Esophagus muscularis mucosa (tissue), 4 donors: ENCODE measurements around the gene LEKR1. TPM values are rescaled to one million over a fixed set of nuclear protein-coding genes. Genes with fewer than 3 reads are reported as not detected.

Source experiments
- DNase-seq: peaks from one replicate; pipeline ENCODE4 v3.0.0-alpha.2; 2017; ENCODE audit errors: extremely low spot score
- H3K27ac ChIP-seq, 4 donors: fragments of 200-600 bp; sonication (generic); replicated peaks in 1 of 4; 1 replicate in 3 of 4; 2 replicates in 1 of 4; pipeline ENCODE4 v1.5.1; 2016 to 2019; ENCODE audit warnings: mild to moderate bottlenecking in 1 of 4
- H3K27me3 ChIP-seq, 4 donors: fragments of 200-600 bp; sonication (generic); one replicate each; pipeline versions ENCODE4 v1.5.1 to v1.6.0; 2016 to 2019
- H3K36me3 ChIP-seq, 4 donors: fragments of 200-600 bp; sonication (generic); one replicate each; pipeline ENCODE4 v1.5.1; 2016 to 2019
- H3K4me1 ChIP-seq, 4 donors: fragments of 200-600 bp; sonication (generic); one replicate each; pipeline ENCODE4 v1.5.1; 2016 to 2019
- H3K4me3 ChIP-seq, 4 donors: fragments of 200-600 bp; sonication (generic); 1 replicate in 2 of 4; 2 replicates in 2 of 4; pipeline ENCODE4 v1.5.1; 2016 to 2019; ENCODE audit warnings: mild to moderate bottlenecking in 4 of 4, moderate library complexity in 1 of 4
- H3K9me3 ChIP-seq, 4 donors: fragments of 200-600 bp; sonication (generic); 1 replicate in 3 of 4; 2 replicates in 1 of 4; pipeline ENCODE4 v1.5.1; 2016 to 2019
- CTCF ChIP-seq, 3 experiments: fragments of 200-600 bp in 2 of 3; fragments of 450-650 bp in 1 of 3; sonication (generic) in 2 of 3; IDR thresholded peaks; one replicate each; pipeline ENCODE4 v1.5.1; 2017 to 2019; ENCODE audit warnings: antibody characterized with exemption in 3 of 3, mild to moderate bottlenecking in 2 of 3, moderate library complexity in 1 of 3
- EP300 ChIP-seq: sonication (generic); formaldehyde crosslinking; IDR thresholded peaks from one replicate; pipeline ENCODE4 v1.6.1; 2017; ENCODE audit warnings: antibody characterized with exemption
- POLR2A ChIP-seq: fragments of 450-650 bp; IDR thresholded peaks from one replicate; pipeline ENCODE4 v1.6.1; 2017; ENCODE audit warnings: antibody characterized with exemption, moderate library complexity, mild to moderate bottlenecking, low read depth
- POLR2AphosphoS5 ChIP-seq, 2 donors: sonication (generic); formaldehyde crosslinking; IDR thresholded peaks; one replicate each; pipeline ENCODE4 v1.6.1; 2017; ENCODE audit warnings: antibody characterized with exemption in 2 of 2
- WGBS: methylation state at CpG from one replicate; pipeline ENCODE4 v1.1.5; 2018; 5-methylcytosine and 5-hydroxymethylcytosine counted together
- intact Hi-C: fragments of 100-400 bp; cut with DNase I; formaldehyde crosslinking; loops from one replicate; pipeline ENCODE4 v1.15.1; 2023
- total RNA-seq, 4 donors: library from RNA; depleted of rRNA; stranded (reverse); fragments of >200 nt; gene quantifications; one replicate each; pipeline versions ENCODE4 v1.1.0 to v1.2.1, GENCODE V29; 2016

Gene LEKR1
- total RNA-seq, 4 donors from 2014 or later: 0.11 to 1.2 (median 0.33) TPM; not detected in 1

- Histone ChIP-seq H3K4me1 (no peaks in the 10 kb centered on the region), H3K9me3 (peaks cover 0 to 10% (median 2%) of the 10 kb centered on the region in 4 donors), H3K36me3 (no peaks in the 10 kb centered on the region), H3K27ac (no peak overlapping the region), H3K27me3 (no peaks in the 10 kb centered on the region), H3K4me3 (no peak overlapping the region)
- TF ChIP-seq EP300 (no peak), POLR2A (no peak), POLR2AphosphoS5 (IDR thresholded peaks at IDR 0.05) (no peak), CTCF (IDR thresholded peaks at IDR 0.05) (no peak)
- intact Hi-C loops: no loop called here
- DNase-seq: no peak
- WGBS: 86% methylated on average over 1 of the region's 1 CpG
Observed at GRCh38 chr3:156803952-156804741, 22.0 kb upstream of the LEKR1 start.

GRCh38 chr3:156806698-156807097 is 19.5 kb upstream of the LEKR1 start:
- TF ChIP-seq POLR2A: no peak
- no peak for TF ChIP-seq CTCF (IDR thresholded peaks at IDR 0.05)
- TF ChIP-seq POLR2AphosphoS5 (IDR thresholded peaks at IDR 0.05): no peak
- TF ChIP-seq EP300: no peak
- H3K4me3 ChIP-seq: no peak overlapping the region
- DNase-seq: no peak
- H3K9me3 ChIP-seq: peaks cover 0 to 10% (median 2%) of the 10 kb centered on the region in 4 donors
- no peaks in the 10 kb centered on the region for H3K4me1 ChIP-seq
- intact Hi-C loops: no loop called here
- H3K27ac ChIP-seq: no peak overlapping the region
- H3K36me3 ChIP-seq: peaks cover 0 to 2% (median 0%) of the 10 kb centered on the region in 4 donors
- no peaks in the 10 kb centered on the region for H3K27me3 ChIP-seq

GRCh38 chr3:156808025-156808424 is 18.1 kb upstream of the LEKR1 start:
- no peak overlapping the region for H3K27ac ChIP-seq
- 96% methylated on average over 2 of the region's 2 CpGs for whole genome bisulfite sequencing
- TF ChIP-seq POLR2A (no peak), CTCF (IDR thresholded peaks at IDR 0.05) (no peak), POLR2AphosphoS5 (IDR thresholded peaks at IDR 0.05) (no peak), EP300 (no peak)
- no peak overlapping the region for H3K4me3 ChIP-seq
- H3K27me3 ChIP-seq: no peaks in the 10 kb centered on the region
- no peaks in the 10 kb centered on the region for H3K4me1 ChIP-seq
- peaks cover 0 to 2% (median 0%) of the 10 kb centered on the region in 4 donors for H3K36me3 ChIP-seq
- intact Hi-C loops: no loop called here
- peaks cover 0 to 7% (median 2%) of the 10 kb centered on the region in 4 donors for H3K9me3 ChIP-seq
- no peak for DNase-seq

GRCh38 chr3:156811089-156811862 is 14.9 kb upstream of the LEKR1 start:
- peaks cover 0 to 8% (median 7%) of the 10 kb centered on the region in 4 donors for H3K4me1 ChIP-seq
- WGBS: 38% methylated on average over 2 of the region's 2 CpGs
- no peak overlapping the region for H3K27ac ChIP-seq
- TF ChIP-seq POLR2AphosphoS5 (IDR thresholded peaks at IDR 0.05) (no peak), EP300 (no peak), POLR2A (no peak), CTCF (IDR thresholded peaks at IDR 0.05) (no peak)
- no peaks in the 10 kb centered on the region for H3K27me3 ChIP-seq
- intact Hi-C loops: no loop called here
- no peak overlapping the region for H3K4me3 ChIP-seq
- H3K36me3 ChIP-seq: peaks cover 0 to 2% (median 0%) of the 10 kb centered on the region in 4 donors
- no peak for DNase-seq
- no peaks in the 10 kb centered on the region for H3K9me3 ChIP-seq
